ENCODE data around the gene ZNF765. TPM values are rescaled to one million over a fixed set of nuclear protein-coding genes. Genes with fewer than 3 reads are reported as not detected.
A peak's percentile ranks its signal among the peaks of the same experiment; 100 is the strongest.

ZNF765 gene
- total and polyA plus RNA-seq, 9 of the 15 experiments (the other 6 are each of a cell fraction or from before 2014, with no cell fraction given) = 5.4 to 17.5 (median 9.6) TPM

DNA sequence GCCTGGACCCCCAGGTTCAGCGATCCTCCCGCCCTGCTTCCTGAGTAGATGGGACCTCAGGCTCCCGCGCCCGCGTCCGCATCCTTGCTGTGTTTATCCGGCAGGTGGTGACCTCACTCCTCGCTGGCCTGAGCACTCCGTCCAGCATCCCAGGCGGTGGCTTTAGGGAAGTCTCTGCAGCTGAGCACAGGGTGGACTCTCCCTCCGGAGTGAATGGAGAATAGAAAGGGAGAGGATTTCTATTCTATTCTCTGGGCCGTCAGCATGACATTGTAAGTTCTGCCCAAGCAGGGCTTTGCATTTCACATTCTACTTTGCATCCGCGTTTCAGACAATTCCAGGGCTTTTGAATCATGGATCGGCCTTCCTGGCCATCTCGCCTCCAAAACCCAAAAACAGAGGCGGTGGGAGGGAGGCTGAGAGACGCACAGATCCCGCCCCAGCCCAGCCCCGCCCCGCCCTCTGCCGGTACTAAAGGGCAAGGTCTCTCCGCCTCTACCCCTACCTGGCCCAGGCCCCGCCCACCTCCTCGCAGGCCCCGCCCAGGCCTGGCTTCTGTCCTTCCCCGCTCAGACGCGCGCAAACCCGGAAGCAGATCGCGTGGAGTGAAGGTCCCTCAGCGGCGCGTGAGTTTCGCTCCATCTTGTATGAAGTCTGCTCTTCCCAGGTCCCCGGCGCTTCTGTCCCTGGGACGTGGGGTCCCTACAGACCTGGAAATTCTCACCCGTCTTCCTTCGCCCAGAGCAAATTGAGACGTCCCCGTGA, 29.6 kb upstream of the ZNF765 start, which contains the start of gene ZNF525 (continued):
- TF ChIP-seq L3MBTL2 (IDR thresholded peaks at IDR 0.05) (peak; percentile 57), HDAC1 (IDR thresholded peaks at IDR 0.05) (peak in 1 of 2 experiments; percentile 44; a peak in 1 of 4 replicates), HMG20A (CRISPR knock-in tag; conservative IDR thresholded peaks at IDR 0.05) (no peak), MEF2A (IDR thresholded peaks at IDR 0.05; ENCODE audit: control insufficient read depth, low read depth, low read length) (no peak), CHD2 (IDR thresholded peaks at IDR 0.05; ENCODE audit: low read depth, low read length) (no peak), PYGO2 (tag; IDR thresholded peaks at IDR 0.05) (no peak), ZNF518B (CRISPR knock-in tag; IDR thresholded peaks at IDR 0.05) (no peak), MAX (CRISPR knock-in tag; IDR thresholded peaks at IDR 0.05) (no peak), E4F1 (CRISPR knock-in tag; IDR thresholded peaks at IDR 0.05; ENCODE audit: borderline replicate concordance) (no peak), GATAD2A (IDR thresholded peaks at IDR 0.05) (no peak), SRSF7 (optimal IDR thresholded peaks at IDR 0.05; ENCODE audit: low read depth, low read length) (no peak), ZNF740 (CRISPR knock-in tag; IDR thresholded peaks at IDR 0.05) (no peak), ZNF740 (tag; IDR thresholded peaks at IDR 0.05) (no peak), CHD4 (IDR thresholded peaks at IDR 0.05; ENCODE audit: insufficient read depth, insufficient replicate concordance, low read depth, low read length, poor library complexity, severe bottlenecking) (no peak), TARDBP (IDR thresholded peaks at IDR 0.05) (no peak)
- TF ChIP-seq, protein P1, sequence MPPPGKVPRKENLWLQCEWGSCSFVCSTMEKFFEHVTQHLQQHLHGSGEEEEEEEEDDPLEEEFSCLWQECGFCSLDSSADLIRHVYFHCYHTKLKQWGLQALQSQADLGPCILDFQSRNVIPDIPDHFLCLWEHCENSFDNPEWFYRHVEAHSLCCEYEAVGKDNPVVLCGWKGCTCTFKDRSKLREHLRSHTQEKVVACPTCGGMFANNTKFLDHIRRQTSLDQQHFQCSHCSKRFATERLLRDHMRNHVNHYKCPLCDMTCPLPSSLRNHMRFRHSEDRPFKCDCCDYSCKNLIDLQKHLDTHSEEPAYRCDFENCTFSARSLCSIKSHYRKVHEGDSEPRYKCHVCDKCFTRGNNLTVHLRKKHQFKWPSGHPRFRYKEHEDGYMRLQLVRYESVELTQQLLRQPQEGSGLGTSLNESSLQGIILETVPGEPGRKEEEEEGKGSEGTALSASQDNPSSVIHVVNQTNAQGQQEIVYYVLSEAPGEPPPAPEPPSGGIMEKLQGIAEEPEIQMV (tag; conservative IDR thresholded peaks at IDR 0.05; ENCODE audit: low read depth) = no peak
- TF ChIP-seq, protein P2, sequence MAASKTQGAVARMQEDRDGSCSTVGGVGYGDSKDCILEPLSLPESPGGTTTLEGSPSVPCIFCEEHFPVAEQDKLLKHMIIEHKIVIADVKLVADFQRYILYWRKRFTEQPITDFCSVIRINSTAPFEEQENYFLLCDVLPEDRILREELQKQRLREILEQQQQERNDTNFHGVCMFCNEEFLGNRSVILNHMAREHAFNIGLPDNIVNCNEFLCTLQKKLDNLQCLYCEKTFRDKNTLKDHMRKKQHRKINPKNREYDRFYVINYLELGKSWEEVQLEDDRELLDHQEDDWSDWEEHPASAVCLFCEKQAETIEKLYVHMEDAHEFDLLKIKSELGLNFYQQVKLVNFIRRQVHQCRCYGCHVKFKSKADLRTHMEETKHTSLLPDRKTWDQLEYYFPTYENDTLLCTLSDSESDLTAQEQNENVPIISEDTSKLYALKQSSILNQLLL (CRISPR knock-in tag; IDR thresholded peaks at IDR 0.05; ENCODE audit: borderline replicate concordance) = no peak
